Measurements from ENCODE around the gene TAGLN2. TPM values are rescaled to one million over a fixed set of nuclear protein-coding genes. Genes with fewer than 3 reads are reported as not detected.

Gene TAGLN2
- total RNA-seq, 1 donor from 2014 or later = 3.9 TPM

DNA sequence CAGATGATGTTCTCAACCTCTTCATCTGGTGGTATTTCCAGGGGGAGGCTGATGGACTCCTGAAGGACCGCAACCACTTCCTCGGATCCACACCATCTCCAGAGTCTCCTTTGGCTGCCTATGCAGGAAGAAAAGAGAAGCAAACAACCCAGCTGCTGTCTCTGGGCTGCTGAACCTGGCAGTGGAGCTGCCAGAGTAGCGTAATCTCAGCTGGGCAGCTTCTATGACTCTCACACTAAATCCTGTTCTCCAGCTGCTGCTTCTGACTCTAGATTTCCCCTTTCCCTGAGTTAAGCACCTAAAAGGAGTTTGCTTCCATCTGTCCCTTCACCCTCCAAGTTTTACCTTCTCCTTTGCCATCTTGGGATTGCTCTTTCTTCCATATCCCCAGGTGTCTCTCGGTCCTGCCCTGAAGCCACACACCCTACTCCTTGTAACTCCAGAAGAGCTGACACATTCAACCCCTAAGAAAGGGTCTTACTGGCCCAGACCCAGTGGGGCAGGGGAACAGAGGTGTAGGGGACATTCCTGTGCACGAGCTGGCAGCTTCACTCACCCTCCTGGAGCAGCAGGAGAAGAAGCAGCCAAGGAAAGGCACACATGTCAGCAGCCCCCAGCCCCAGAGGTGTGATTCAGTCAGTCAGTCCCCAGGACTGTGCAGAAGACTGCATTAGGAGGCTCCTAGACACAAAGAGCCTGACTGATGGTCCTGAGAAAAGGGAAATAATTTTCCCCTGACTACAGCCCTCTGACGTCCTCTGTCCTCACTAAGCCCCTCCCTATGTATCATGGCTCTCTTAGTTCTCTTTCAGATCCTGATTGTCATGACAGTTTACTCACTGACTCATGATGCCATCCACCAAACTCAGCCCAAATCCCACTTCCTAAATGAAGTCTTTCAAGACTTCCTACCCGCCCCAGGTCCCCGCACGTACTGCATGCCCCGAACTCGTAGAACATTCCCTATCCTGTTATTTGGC lies 28.5 kb upstream of the TAGLN2 start, which contains the start of gene SLAMF9:
TSS of gene SLAMF9 (minus strand) at position 702 of the 980 bp plus-strand sequence. CDS start at position 602, 100 bp downstream.
- TF ChIP-seq CTCF (IDR thresholded peaks at IDR 0.05) = no peak
- no peak for TF ChIP-seq EZH2 (IDR thresholded peaks at IDR 0.05)
- no peak for TF ChIP-seq EZH2phosphoT487 (IDR thresholded peaks at IDR 0.05)
- Histone ChIP-seq H4K20me1 (ENCODE audit: low read depth) (no peaks in the 10 kb centered on the region), H3K79me2 (ENCODE audit: low read depth) (no peaks in the 10 kb centered on the region), H3K4me3 (no peak within 1 kb of the TSS), H3K4me2 (no peak within 1 kb of the TSS), H3K4me1 (no peaks in the 10 kb centered on the region), H3K36me3 (no peaks in the 10 kb centered on the region), H3F3A (ENCODE audit: low read depth) (no peaks in the 10 kb centered on the region), H3K9ac (no peak within 1 kb of the TSS), H3K27ac (no peak within 1 kb of the TSS), H3K9me3 (ENCODE audit: low read depth) (no peaks in the 10 kb centered on the region), H2AFZ (replicated peaks) (no peak within 1 kb of the TSS), H3K27me3 (no peaks in the 10 kb centered on the region)
- H3K27me3 Mint-ChIP-seq (ENCODE audit: insufficient read depth, low read depth) = peaks cover 11% of the 10 kb centered on the region
- H3K9me3 Mint-ChIP-seq = peaks cover 2% of the 10 kb centered on the region
- DNase-seq (ENCODE audit: low spot score) = no peak
- no peaks in the 10 kb centered on the region for H3K36me3 Mint-ChIP-seq
- no peak within 1 kb of the TSS for H3K4me3 Mint-ChIP-seq
- peaks cover 3% of the 10 kb centered on the region for H3K4me1 Mint-ChIP-seq
- no peak within 1 kb of the TSS for H3K27ac Mint-ChIP-seq

DNA sequence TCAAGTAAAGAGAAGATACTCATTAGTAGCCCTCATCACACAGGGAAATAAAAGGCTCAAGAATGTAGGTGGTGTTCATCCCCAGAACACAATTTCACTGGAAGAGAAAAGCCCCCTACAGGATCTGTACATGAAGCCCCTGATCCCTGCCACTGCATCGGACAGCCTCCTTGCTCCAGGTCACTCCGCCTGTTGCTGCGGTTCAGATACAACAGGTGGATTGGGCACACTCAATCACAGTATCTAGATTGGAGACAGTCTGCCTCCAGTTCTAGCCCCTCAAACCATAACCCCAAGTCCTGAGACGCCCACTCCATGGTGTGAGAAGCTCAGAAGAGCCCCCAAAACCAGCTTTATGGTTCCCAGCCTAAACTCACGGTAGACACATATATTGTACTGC lies 27.6 kb upstream of the TAGLN2 start:
- no peaks in the 10 kb centered on the region for H3K36me3 ChIP-seq
- H3K9ac ChIP-seq = no peak overlapping the region
- H3K27me3 Mint-ChIP-seq (ENCODE audit: insufficient read depth, low read depth) = peaks cover 10% of the 10 kb centered on the region

DNA sequence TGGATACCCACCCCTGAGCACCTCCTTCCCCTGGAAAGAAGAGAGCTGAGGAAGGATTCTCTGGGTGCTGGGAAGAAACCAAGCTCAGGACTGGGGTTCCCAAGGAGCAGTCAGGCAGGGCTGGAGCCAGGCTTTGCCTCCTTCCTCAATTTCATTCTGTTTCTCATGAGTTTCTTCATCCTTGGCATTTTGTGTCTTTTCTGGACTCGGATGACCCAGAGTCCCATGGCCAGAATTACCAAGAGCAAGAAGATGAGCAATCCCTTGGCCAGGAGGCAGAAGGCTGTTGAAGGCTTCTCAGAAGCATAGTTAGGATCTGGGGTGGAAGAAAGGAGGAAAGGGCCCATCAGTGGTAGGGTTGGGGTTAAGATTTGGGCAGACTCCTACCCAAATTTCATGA lies 26.2 kb upstream of the TAGLN2 start:
- no peak overlapping the region for H3K4me3 ChIP-seq
- peaks cover 13% of the 10 kb centered on the region for H3K27me3 Mint-ChIP-seq (ENCODE audit: insufficient read depth, low read depth)
- TF ChIP-seq EZH2phosphoT487 (IDR thresholded peaks at IDR 0.05) (no peak), CTCF (IDR thresholded peaks at IDR 0.05) (no peak), EZH2 (IDR thresholded peaks at IDR 0.05) (no peak)
- H3K27ac ChIP-seq = no peak overlapping the region
- H3K27ac Mint-ChIP-seq = no peak overlapping the region
- no peaks in the 10 kb centered on the region for H3F3A ChIP-seq (ENCODE audit: low read depth)
- H3K36me3 ChIP-seq = no peaks in the 10 kb centered on the region
- DNase-seq (ENCODE audit: low spot score) = no peak
- H3K36me3 Mint-ChIP-seq = no peaks in the 10 kb centered on the region
- H3K4me2 ChIP-seq = no peak overlapping the region
- peaks cover 3% of the 10 kb centered on the region for H3K4me1 Mint-ChIP-seq
- H3K27me3 ChIP-seq = no peaks in the 10 kb centered on the region
- no peak overlapping the region for H2AFZ ChIP-seq (replicated peaks)
- no peaks in the 10 kb centered on the region for H4K20me1 ChIP-seq (ENCODE audit: low read depth)
- no peaks in the 10 kb centered on the region for H3K9me3 Mint-ChIP-seq
- H3K4me3 Mint-ChIP-seq = no peak overlapping the region
- H3K4me1 ChIP-seq = peaks cover 1% of the 10 kb centered on the region
- no peak overlapping the region for H3K9ac ChIP-seq
- no peaks in the 10 kb centered on the region for H3K79me2 ChIP-seq (ENCODE audit: low read depth)
- H3K9me3 ChIP-seq (ENCODE audit: low read depth) = no peaks in the 10 kb centered on the region

More for the DNA sequence above, 27.6 kb upstream of the TAGLN2 start:
- Histone ChIP-seq H3K4me2 (no peak overlapping the region), H3K27me3 (no peaks in the 10 kb centered on the region), H2AFZ (replicated peaks) (no peak overlapping the region), H3K4me1 (no peaks in the 10 kb centered on the region), H3K79me2 (ENCODE audit: low read depth) (no peaks in the 10 kb centered on the region), H4K20me1 (ENCODE audit: low read depth) (no peaks in the 10 kb centered on the region), H3F3A (ENCODE audit: low read depth) (no peaks in the 10 kb centered on the region), H3K4me3 (no peak overlapping the region), H3K9me3 (ENCODE audit: low read depth) (no peaks in the 10 kb centered on the region), H3K27ac (no peak overlapping the region)
- Mint-ChIP-seq H3K4me1 (peaks cover 3% of the 10 kb centered on the region), H3K9me3 (peaks cover 2% of the 10 kb centered on the region), H3K36me3 (no peaks in the 10 kb centered on the region), H3K27ac (no peak overlapping the region), H3K4me3 (no peak overlapping the region)
- TF ChIP-seq CTCF (IDR thresholded peaks at IDR 0.05) = no peak
- TF ChIP-seq EZH2phosphoT487 (IDR thresholded peaks at IDR 0.05) = no peak
- no peak for TF ChIP-seq EZH2 (IDR thresholded peaks at IDR 0.05)
- no peak for DNase-seq (ENCODE audit: low spot score)
